OCI-M2 (cell line): ENCODE measurements around the gene PTPRR.

Experiments
- DNase-seq: peaks from one replicate; lab custom pipeline; 2025; ENCODE audit not compliant: unreplicated experiment; lab: John Stamatoyannopoulos, UW

The PTPRR gene

DNA sequence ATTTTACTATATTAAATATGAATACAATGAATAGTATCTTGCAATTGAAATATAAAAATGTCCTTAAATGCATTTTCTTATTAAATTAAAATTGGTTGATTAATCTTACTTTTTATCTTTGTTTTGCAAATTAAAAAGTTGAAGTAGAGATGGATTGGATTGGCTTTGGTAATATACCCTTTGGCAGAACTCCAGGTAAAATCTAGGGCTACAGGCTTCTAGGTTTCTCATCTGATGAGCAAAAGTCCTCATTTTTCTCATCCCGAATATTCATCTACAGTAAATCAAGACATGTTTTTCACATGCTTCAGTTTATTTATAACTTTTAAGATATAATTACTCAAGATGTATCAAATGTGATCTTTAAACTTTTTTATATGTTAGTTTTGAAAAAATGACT is 2.2 kb downstream of the PTPRR start:
- DNase-seq, result no peak

DNA sequence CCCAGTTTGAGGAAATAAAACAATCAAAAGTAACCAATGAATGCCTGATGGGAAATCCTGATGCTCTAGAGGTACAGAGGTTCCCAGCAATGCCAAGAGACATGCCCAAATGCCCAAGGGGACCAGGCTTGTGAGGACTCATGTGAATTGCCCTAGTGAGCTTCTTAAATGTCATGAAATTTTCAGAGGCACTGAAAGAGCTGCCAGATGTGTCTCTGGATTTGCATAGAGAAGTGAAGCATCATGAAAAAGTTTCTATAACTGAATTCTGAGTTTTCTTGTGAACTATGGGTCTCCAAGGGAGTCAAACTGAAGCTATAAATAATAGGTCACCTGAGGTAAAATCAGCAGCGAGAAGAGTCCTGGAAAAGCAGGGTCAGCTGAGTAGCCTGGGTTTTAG is 9.9 kb downstream of the PTPRR start:
- DNase-seq, result no peak

DNA sequence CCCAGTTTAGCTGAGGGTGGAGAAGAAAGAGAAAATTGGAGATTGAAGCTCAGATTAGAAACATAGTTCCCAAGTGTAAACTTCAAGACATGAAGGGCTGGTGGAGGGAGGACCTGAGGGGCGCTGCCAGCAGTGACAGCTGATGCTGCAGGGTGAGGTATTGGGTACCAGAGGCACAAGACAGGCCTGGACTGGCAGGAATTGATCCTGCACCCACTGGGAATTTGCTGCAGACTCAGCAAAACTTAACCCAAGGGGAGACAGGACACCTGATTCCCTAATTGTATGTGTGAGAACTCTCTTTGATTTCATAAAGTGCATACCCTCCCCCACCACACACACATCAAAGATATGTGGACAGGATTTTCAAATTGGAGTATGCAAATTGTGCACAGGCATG is 11.6 kb downstream of the PTPRR start:
- no peak for DNase-seq

DNA sequence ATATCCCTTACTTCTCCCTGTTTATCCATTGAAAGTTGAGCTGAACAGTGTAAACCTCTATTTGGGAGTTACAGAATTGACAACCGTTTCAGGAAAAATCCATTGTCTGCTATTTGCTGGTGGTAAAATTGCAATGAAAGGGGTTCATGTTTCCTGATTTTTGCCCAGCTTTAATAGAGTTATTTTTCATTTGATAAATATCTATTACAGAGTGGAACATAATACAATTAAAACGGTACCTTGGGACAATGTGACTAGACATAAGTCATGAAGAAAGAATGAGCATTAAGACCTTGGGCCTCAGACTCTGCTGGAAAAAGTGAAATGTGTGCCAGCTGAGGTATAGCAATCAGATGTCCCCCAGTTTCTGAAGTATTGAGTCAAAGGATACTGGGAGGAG is 13.1 kb downstream of the PTPRR start:
- no peak for DNase-seq

DNA sequence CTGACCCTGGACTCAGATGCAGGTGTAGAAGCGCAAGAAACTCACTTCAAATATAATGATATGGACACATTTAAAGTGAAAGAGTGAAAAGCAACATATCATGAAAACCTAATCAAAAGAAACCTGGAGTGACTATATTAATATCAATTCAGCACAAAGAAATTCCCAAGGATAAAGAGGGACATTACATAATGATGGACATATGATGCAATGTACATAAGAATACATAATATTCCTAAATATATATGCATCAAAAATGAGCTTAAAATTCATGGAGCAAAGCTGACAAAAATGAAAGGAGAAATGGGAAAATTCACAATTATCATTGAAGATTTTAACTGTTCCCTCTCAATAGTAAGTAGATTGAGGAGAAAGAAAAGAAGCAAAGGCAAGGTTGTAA is 24.6 kb downstream of the PTPRR start:
- no peak for DNase-seq

DNA sequence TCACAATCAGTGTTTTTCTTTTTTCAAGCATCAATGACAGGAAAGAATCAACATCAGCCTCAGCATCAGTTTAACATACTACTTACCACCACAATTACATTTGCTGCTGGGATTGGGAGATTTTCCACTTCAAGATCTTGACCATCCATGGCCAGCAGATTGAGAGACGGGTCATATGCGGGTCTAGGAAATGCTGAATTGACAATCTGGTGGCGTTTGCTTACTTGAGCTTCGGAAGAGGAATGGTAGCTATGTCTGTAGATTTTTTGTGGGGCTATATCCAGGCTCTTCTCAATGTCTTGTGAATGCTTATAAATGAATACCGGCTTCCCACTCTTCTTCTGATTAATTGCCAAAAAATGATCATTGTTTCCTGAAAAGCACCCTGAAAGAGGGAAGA is 27.9 kb downstream of the PTPRR start:
- DNase-seq, result no peak

DNA sequence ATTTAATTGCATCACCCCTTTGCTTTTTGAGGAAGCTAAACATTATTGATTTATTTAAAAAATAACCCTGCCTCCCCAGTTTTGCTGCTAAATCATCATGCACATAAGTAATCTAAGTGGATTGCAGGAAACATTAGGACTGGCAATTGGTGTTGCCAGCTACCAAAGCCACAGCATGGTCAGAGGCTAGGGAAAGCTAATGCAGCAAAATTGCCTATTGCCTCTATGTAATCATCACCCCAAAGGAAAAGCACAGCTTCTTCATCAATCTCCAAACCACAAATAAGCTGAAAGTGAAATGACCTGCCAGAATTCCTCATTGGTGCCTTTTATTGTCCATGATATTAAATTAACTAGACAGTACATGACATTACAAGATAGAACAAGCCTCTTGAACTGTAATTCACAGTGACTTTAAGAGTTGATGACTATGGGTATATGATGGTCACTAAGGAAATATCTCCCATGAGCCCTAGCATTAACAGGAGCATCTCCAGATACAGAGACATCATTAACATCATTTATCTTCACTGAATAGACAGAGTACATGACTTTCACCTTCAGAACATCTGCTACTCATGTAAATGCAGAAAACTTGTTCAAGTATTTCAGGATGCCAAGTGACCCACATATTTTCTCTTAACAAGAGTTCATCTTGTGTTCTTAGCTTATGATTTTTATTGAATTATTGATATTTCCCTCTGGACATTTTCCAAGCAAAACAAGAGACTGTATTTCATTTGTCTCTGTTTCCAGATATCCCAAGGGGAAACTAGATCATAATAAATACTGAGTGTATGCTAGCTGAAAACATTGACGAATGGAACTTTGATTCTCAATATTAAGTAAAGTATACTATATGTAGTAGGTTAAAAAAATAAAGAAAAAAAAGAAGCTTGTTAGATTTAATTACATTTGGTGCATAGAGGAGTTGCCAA is 29.4 kb downstream of the PTPRR start:
- no peak for DNase-seq

DNA sequence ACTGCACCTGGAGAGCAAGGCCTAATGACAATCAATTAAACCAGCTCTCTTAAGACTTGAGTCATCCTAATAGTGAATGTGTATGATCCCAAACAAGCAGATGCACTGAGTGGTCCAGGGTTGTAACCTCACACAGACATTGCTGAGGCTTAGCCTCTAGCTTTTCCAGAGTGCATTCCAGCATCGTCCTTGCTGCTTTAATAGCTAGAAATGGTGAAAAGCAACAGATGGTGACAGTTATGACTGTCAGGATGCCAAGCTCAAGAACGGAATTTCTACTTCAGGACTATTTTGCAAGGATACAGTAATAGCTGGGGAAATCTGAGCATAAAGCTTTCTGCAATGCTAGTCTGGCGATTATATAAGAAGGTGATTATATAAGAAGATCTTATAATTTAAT is 34.6 kb downstream of the PTPRR start:
- no peak for DNase-seq

DNA sequence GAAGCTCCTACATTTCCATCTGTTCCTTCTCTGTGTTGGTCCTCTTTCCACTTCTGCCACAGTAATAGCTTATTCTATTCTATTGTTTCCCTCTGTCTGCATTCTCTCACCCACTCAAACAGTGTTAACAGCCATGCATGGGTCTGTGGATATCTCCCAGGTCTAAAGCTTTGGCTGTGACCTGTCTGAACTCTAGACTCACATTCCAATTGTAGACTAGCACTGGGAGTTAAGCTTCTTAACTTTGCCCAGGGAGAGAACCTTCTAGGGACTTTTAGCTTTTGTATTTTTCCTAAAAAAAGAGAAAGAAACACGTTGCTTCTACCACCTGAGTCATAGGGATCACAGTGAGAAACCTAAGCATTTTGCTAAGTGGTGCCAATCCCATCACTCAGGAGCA is 36.7 kb downstream of the PTPRR start:
- DNase-seq, result no peak

DNA sequence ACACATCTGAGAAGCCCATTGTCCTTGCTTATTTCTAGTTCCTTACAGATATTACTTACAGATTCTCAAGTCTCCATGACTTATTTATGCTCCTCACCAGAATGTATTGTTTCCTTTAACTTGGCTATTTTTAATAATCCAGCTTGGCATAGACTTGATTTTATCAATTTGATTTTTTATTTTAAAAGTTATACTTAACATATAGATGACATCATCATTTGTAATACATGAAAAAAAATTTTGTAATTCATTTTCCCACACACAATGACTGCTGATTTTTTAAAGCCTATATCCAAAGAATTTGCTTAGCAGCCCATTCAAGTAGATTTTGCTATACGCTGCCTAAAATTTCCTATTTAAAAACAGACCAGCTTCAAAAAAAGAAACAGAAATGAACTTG is 39.8 kb downstream of the PTPRR start:
- no peak for DNase-seq

DNA sequence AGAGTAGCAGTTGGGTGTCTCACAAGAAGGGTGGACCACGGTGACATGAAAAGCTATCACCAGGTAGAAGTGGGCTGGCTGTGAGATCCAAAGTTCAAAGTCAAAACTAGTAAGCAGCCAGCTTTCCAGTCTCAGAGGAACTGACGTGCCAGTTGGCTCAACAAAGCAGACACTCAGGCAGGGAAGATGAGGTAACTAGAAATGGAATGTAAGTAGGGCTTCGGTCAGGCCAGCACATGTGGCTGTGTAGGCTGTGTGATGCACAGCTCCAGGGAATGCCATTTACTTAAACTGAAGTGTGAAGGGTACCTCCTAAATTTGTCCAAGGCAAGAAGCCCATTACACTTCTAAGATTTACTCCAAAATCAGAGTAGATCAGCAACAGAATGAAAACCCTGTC is 43.6 kb downstream of the PTPRR start:
- no peak for DNase-seq

DNA sequence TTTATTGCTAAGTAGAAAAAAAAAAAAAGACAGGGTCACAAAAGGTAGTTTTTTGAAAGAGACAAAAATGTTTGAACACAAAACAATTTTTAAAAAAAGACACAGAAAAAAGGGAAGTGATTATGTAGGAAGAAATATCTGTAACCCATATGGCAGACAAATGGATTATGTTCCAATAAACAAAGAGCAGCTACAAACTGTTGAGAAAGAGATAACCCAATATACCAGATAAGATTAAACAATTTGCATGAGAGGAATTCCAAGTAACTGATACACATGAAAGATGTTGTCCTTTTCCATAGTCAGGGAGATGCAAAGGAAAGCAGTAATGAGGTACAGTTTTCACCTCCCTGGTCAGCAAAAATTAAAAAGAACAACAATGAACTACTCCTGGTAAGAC is 44.9 kb downstream of the PTPRR start:
- DNase-seq, result no peak

DNA sequence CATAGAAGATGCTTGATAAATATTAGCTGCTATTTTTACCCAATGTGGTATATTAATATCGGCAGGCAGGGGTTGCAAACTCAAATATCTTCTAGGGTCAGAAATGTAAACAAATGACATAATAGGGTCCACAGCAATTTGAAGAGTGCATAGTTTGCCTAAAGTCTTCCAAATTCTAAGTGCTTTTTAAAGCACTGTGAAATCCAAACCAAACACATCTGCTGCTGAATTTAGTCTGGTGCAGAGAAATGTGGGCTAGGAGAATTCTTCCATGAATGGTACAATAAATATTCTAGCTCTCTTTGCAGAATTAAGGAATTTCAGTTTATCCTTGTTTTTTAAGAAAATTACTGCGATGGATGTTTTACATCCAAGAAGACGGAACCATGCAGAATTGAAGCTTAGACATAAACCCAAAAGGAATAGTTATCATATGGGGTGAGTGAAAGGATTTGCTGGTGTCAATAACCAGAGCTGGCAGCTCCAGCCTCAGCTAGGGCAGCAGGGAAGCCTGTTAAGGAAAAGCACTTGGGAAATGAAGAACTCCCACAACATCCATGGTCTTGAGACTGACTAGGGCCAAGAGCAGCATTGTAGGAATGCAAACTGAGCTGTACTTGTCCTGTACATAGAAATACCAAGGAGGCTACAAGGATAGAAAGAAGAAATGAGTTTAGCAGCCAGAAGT is 65.5 kb downstream of the PTPRR start:
- DNase-seq, result no peak

DNA sequence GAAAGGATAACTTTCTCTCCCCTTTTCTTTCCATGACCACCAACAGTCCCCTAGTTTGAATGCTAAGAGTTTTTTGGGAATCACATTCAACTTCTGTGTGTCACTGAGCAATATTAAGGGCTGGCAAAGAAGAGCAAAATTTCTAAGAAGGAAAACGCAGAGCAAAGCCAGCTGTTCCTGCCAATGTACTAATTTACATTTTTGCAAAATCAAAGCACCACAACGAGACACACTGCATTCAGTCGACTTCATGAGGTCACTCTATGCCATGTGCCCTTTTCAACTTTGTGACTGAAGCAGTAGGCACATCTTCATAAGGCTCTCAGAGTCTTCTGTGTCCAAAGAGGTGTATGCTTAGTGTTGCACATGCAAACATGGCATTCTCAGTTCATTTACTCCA is 66.4 kb downstream of the PTPRR start:
- no peak for DNase-seq

DNA sequence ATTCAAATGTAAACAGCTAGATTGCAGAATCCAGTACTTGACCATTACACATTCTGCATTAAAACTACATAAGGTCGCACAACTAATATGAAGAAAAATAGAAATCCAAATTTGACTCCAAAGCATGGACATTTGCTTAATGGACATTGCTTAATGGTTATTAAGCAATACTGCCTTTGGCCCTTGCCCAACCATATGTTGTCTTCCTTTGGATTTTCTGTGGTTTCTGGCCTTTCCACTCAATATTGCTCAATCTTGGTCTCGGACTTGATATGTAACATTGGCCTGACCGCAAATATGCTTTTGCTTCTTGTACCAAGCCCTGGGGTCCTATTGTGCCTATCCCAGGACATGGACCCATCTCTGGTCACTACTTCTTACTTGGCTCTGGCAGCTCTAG is 67.2 kb downstream of the PTPRR start:
- DNase-seq, result no peak

DNA sequence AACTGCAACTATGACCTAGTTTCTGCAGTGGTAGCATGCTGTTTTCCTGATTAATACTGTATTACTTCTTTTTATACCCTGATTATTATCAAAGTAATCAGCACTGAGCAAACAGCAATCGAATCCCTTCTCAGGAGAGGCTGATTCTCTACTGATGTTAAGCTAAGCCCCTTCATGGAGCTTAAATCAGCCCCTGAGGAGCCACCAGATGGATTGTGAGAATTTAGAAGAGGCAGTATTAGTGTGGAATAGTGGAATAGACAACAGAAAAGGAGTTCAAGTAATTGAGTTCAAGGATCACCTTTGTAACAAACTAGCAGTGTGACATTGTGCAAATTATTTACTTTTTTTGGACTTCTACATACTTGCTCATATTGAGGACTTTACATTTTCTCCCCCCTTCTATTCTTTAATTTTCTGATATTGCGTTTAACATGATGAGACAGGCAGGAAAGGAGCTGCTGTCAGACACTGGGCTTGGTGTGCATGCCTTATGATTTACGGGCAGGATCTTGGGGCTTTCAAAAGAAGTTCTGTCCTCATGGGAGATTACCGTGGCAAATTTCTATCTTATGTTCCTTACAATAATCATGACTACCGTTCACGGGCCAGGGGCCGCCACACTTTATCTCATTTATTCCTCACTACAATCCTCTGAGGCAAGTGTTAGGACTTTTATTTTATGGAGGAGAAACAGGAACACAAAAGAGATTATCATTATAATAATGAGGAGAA is 68.0 kb downstream of the PTPRR start:
- no peak for DNase-seq

DNA sequence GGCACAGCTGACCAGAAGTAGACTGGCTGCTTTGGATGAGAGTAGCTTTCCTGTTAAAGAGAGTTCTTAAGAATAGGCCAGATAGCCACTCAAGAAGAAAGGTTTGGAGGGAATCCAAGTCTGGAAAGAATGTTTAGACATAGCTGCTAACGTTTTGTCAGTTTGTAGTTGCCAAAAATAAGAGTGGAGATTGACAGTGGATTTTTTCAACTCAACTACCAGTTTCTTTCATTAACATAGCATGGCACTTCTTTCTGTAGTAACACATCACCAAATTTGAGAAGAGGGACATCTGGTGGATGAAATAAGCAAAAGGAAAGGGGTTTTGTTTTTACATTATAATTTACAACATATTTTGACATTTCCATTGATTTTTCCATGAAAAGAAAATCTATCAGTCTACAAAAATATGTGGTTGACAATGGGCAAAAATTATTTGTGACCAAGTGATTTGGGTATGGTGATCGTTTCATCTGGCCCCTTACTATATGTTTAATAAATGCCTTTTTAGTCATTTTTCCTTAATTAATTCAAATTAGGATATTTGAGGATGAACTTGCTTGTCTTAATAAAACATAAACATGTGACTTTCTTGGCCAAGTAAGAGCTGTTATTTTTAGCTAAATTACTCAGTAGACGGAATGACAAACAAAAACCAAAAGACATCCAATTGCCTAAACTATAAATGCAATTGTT is 71.1 kb downstream of the PTPRR start:
- DNase-seq, result no peak

DNA sequence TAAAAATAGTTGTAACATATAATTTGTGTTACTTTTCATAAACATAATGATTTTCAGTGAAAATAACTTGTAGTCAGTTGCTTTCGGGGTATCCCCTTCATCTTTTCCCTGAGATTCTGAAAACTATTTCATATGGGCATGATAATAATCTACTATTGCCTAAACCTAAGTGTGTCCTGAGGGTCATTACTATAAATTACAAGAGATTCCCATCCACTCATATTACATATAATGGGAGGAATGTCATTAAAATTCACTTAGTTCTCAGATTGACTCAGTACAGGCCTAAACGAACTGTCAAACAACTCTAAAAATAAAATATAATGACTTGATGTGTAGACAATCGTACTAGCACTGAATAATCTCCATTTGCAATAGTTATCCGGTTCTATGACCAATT is 72.7 kb downstream of the PTPRR start:
- DNase-seq, result no peak

DNA sequence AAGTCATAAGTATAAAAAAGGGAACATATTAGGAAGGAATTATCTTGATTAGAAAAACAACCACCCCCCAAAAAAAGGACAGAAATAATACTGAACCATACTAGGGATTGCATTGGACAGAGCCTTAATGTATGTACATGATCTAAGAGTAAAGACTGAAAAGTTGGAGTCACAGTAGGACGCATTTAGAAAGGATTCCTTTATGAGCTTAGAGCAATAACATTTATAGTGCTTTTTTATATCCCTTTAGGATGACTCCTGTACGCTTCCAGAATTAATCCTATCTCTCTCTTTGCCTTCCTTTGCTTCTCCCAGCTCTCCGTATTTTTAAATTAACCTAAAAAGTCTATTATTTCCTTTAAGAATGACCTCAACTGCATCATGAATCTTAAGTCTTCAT is 75.3 kb downstream of the PTPRR start:
- no peak for DNase-seq

DNA sequence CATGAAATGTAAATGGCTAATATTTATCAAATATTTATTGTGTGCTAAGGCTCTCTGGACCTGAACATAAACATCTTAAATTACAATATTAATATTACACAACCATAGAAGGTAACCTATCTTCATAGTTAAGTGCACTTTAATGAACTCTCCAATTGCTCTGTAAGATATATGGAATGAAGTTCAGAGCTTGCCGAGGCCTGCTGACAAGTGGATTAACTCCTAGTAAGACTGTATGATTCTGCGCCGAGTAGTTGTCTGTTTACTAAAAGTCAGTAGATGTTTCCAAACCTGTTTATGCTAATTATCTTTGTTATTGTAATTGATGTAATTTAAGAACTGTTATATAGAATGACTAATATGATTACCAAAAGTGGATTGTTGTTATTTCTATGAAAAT is 77.2 kb downstream of the PTPRR start:
- DNase-seq, result no peak

DNA sequence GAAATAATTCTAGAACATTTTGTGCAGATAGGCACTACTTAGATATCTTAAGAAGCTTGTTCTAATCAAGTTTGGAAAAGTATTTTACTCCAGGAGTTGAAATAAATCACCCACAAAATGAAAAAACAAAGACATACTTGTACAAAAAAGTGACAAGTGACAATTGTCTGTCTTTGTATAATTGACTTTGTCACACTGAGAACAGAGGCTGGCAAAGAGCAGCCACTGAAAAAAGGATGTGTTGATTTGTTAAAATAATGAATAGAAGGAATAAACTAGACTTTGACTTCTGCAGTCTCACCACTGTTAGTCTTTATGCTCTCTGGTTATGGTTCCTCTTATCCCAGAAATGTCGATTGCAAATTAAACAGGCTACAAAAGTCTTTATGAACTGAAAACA is 77.6 kb downstream of the PTPRR start:
- no peak for DNase-seq
